NAMALWA (cell line): ENCODE measurements around the gene PI4KA.

Experiments
- DNase-seq: peaks from one replicate; pipeline ENCODE4 v3.0.0-alpha.2; 2015; ENCODE audit warnings: low spot score

PI4KA gene

GRCh38 chr22:20815477-20816050, 43.0 kb downstream of the PI4KA start:
- DNase-seq = no peak

GRCh38 chr22:20814221-20814808, 44.3 kb downstream of the PI4KA start:
- no peak for DNase-seq

GRCh38 chr22:20813056-20813455, 45.6 kb downstream of the PI4KA start:
- no peak for DNase-seq

DNA sequence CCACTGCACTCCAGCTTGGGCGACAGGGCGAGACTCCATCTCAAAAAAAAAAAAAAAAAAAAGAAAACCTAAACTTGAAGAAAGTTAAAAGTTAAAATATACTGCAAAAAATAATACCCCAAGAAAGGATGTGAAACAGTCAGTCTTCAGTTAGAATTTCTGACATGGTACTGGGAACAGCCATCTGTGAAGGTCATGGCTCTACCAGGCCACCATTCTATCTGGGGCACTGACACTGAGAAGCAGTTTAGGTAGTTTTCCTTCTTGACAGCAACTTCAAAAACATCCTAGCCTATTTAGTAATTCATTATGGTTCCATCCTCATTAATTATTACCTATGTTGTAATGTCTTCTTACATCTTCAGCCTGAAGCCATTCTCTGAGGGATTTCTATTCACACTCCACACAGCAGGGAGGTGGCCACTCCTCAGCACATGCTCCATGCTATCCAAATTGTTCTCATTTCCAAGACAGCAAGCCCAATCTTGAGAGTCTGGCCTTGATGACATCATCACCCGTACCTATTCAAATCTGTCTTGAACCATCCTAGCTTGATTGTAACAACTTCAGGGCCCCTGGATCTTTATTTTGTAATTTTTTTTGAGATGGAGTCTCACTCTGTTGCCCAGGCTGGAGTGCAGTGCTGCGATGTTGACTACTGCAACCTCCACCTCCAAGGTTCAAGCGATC, 46.5 kb downstream of the PI4KA start:
- no peak for DNase-seq

- DNase-seq = no peak
Measured at GRCh38 chr22:20811171-20811570, 47.4 kb downstream of the PI4KA start.

DNA sequence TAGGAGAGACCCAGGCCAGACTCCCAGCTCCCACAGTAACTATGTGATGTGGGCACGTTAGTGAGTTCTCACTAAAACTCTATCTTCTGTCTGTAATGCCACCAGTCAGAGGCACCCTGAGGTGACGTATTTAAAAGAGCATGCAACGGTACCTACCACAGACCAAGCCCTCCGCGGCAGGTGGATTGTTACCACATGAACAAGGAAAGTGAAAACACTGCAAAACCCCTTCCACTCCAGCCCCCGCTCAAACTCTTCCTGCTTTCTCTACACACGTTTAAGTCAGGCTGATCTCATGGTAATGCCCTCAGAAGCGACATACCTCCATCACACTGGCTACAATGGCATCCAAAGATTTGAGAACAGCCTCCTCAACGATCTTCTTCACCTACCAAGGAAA, 48.0 kb downstream of the PI4KA start:
- DNase-seq = no peak

- no peak for DNase-seq
Measured at GRCh38 chr22:20809538-20810185, 48.9 kb downstream of the PI4KA start.

GRCh38 chr22:20808844-20809243, 49.8 kb downstream of the PI4KA start:
- peak; percentile 17 for DNase-seq

DNA sequence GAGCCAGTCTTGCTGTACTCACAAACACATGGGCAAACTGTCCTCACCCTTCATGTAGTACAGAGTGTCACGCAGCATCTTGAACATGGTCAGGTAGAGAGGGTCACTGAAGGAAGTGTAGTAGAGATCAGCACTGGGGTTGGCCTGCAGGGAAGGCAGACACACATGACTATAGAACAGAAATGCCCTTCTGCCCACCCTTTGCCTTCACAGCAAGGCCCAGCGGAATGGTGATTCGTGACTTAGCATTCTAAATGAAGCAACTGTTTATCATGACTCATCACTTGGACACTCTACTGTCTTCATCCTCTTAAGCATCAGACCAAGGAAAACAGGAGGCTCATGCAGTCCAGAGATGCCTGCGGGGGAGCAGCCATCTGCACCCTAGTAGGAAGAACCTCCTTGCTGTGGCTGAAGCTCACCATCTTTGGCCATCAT, 51.3 kb downstream of the PI4KA start:
- no peak for DNase-seq

DNA sequence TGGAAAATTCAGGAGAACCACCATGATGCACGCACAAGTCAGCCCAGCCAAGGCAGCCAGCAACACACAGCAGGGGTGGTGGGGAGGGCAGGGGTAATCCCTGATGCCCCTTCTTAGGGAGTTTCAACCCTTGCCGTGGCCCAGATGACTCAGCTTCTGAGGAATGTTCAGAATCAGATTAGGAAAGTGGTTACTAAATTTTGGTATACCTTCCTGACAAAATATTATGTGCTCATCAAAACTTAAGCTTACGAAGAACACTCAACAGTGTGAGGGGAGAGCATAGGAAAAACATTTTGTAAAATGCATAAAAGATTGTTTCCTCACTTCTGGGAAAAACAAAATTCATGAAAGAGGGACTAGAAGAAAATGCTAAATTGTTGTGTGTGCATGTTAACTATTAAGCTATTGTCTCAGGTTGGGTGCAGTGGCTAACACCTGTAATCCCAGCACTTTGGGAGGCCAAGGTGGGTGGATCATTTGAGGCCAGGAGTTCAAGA, 52.6 kb downstream of the PI4KA start:
- DNase-seq = no peak

DNA sequence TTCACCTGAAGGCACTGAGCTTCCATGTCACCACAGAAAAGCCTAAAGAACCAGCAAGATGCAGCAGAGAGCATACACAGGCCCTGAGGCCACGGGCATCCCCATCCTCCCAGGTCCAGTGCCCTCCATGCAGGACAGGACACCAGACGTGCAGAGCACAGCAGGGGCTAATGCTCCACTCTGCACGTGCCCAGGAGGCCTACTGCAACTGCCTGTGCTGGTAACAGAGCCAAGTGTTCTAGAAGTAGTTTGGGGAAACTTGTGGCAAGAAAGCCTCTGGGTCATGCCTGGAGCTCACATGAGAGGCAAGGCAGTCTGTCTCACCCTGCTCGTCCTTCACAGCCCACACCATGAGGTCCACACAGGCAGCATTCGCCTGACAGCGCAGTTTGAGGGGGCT, 54.0 kb downstream of the PI4KA start:
- DNase-seq = no peak

DNA sequence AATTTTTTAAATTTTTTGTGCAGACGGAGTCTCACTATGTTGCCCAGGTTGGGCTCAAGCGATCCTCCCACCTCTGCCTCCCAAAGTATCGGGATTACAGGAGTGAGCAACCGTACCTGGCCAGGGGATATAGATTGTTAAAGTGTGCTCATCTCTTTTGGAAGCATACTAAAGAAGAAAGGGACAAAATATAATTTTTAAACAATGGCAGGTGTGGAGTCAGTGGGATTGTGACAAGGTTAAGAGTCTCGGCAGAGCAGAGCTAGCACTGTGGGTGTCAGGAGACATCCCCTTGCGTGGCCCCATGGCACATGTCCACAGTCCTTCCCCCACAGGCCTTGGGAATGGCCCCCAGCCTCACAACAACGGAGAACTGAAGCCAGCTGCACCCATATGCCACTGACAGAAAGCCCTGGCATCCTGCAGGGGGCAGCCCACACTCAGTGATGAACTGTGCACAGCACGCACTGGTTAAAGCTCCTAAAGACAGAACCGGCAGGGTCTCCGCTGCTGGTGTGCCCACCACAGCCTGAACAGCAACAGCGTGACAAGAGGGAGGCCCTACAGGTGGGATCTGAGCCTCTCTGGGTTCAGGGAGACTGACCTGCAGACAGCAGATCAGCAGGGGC, 54.8 kb downstream of the PI4KA start:
- peak; percentile 27 for DNase-seq

DNA sequence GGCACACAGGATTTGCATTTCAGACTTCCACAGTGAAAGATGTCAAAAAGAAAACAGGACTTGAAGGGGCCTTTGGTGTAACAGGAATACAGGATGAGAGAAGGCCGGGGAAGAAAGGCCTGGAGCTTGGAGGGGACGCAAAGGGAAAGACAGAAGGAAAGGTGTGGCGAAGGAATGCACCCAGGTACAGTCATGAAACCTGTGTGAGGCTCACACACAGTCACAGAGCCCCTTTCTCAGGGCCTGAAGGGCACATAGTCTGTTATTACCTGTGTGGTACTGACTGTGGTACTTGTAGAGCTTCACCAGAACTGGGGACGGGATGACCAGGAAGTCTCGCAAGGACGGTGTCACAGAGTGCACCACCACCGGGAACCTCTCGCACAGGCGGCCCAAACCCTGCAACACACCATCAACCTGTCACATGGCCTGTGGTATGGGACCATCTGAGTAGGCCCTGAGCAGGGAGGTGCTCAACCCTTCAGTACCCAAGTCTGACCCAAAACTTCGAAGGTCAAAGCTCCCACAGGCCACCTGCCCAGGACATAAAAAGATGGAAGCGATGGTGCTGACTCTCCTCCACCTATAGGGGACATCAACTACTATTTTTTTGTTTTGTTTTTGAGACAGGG, 55.6 kb downstream of the PI4KA start:
- DNase-seq = no peak

DNA sequence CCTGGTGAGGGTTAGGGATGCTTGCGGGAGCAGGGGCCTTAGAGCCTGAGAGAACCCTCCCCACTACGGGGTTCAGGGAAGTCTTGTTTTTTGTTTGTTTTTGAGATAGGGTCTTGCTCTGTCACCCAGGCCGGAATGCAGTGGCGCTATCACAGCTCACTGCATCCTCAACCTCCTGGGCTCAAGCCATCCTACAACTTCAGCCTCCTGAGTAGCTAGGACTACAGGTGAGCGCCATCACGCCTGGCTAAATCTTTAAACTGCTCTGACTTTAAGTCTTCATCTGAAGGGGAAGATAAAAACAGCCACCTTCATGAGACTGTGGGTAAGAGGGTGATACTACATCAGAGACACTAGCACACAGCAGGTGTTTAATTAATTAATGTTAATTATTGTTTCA, 56.2 kb downstream of the PI4KA start:
- DNase-seq = no peak

- no peak for DNase-seq
Measured at GRCh38 chr22:20799449-20799848, 59.2 kb downstream of the PI4KA start.

- DNase-seq = no peak
Measured at GRCh38 chr22:20798974-20799373, 59.6 kb downstream of the PI4KA start.

- DNase-seq = no peak
Measured at GRCh38 chr22:20798218-20798617, 60.4 kb downstream of the PI4KA start.

GRCh38 chr22:20796731-20797130, 61.9 kb downstream of the PI4KA start:
- no peak for DNase-seq

DNA sequence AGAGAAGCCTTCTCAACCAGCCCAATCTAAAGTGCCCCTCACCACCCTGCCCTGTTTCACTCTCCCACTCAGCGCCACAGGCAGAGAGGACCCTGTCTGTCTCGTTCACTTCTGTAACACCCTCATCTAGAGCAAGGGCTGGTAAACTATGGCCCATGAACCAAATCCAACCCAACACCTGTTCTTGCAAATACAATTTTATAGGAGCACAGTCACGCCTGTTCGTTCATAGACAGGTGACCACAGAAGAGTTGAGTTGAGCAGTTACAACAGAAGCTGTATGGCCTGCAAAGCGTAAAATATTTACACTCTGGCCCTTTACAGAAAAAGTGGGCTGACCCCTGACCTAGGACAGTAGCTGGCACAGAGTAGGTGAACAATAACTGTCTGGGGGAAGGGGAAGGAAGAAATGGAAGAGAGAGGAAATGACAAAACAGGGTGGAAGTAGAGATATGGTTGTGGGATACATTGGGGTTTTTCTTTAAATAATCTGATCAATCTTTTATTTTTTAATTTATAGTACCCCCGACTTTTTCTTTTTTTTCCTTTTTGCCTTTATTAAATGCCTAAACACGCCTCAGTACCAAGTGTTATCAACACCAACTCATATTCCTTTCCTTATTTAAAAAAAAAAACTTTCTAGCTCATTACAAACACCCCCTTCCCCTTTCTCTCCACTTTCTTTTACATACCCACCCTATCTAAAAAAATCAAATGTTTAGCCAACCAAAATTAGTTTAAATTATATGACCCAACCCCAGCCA, 63.8 kb downstream of the PI4KA start:
- no peak for DNase-seq

GRCh38 chr22:20793748-20794649, 64.6 kb downstream of the PI4KA start:
- no peak for DNase-seq
